SK-N-SH treated with all-trans-retinoic acid at 6 μM for 48 hours (cell line): Measurements from ENCODE around the gene FAM171A1.

ENCODE experiments used
- ATAC-seq: fragments of 200-7000 bp; cut with Tn5 transposase; 3 replicates; pipeline ENCODE4 v1.9.1; 2020; ENCODE audit warnings: mild to moderate bottlenecking, moderate library complexity
- ARNTL ChIP-seq: fragments of 450-650 bp; formaldehyde crosslinking; IDR thresholded peaks from 2 replicates; pipeline ENCODE4 v1.5.0; 2020; ENCODE audit warnings: low read depth, mild to moderate bottlenecking, moderate library complexity, borderline replicate concordance
- ESRRG ChIP-seq: fragments of 250-450 bp; sonication (Bioruptor Pico); IDR thresholded peaks from 2 replicates; pipeline ENCODE4 v1.6.1; 2021; ENCODE audit warnings: mild to moderate bottlenecking
- OSR1 ChIP-seq: fragments of 250-450 bp; sonication (Bioruptor Pico); IDR thresholded peaks from 2 replicates; pipeline ENCODE4 v1.8.0; 2022; ENCODE audit warnings: moderate library complexity, mild to moderate bottlenecking, inconsistent platforms
- PPARA ChIP-seq: fragments of 250-450 bp; sonication (Bioruptor Pico); IDR thresholded peaks from 2 replicates; pipeline ENCODE4 v1.5.0; 2020; ENCODE audit warnings: mild to moderate bottlenecking, borderline replicate concordance
- RARB ChIP-seq: fragments of 250-450 bp; sonication (Bioruptor Pico); IDR thresholded peaks from 2 replicates; pipeline ENCODE4 v1.8.0; 2021; ENCODE audit warnings: mild to moderate bottlenecking, moderate library complexity
- SNAI2 ChIP-seq: fragments of 250-450 bp; sonication (Bioruptor Pico); IDR thresholded peaks from 2 replicates; pipeline ENCODE4 v1.5.0; 2020; ENCODE audit warnings: mild to moderate bottlenecking, moderate library complexity
- TCF4 ChIP-seq: fragments of 250-450 bp; sonication (Bioruptor Pico); IDR thresholded peaks from 2 replicates; pipeline ENCODE4 v1.8.0; 2021; ENCODE audit warnings: mild to moderate bottlenecking, moderate library complexity, borderline replicate concordance
- ZC3H10 ChIP-seq: fragments of 250-450 bp; sonication (Bioruptor Pico); IDR thresholded peaks from 2 replicates; pipeline ENCODE4 v1.5.1; 2021; ENCODE audit warnings: mild to moderate bottlenecking, moderate library complexity
- ZFP3 ChIP-seq: fragments of 250-450 bp; sonication (Bioruptor Pico); IDR thresholded peaks from 2 replicates; pipeline ENCODE4 v1.5.0; 2020; ENCODE audit warnings: mild to moderate bottlenecking, moderate library complexity
- ZFP30 ChIP-seq: fragments of 450-650 bp; formaldehyde crosslinking; IDR thresholded peaks from 2 replicates; pipeline ENCODE4 v1.5.0; 2022; ENCODE audit warnings: mild to moderate bottlenecking, moderate library complexity
- ZNF565 ChIP-seq: fragments of 450-650 bp; formaldehyde crosslinking; conservative IDR thresholded peaks from 2 replicates; pipeline ENCODE4 v1.5.0; 2020; ENCODE audit warnings: low read depth, mild to moderate bottlenecking, moderate library complexity
- TF ChIP-seq, protein P1 (sequence below): fragments of 250-450 bp; sonication (Bioruptor Pico); IDR thresholded peaks from 2 replicates; pipeline ENCODE4 v1.8.0; 2021; ENCODE audit warnings: low read depth, mild to moderate bottlenecking, moderate library complexity, borderline replicate concordance
- TF ChIP-seq, protein P2 (sequence below): fragments of 250-450 bp; sonication (Bioruptor Pico); IDR thresholded peaks from 2 replicates; pipeline ENCODE4 v1.8.0; 2020; ENCODE audit warnings: mild to moderate bottlenecking, moderate library complexity, borderline replicate concordance
- TF ChIP-seq, protein P3 (sequence below): fragments of 250-450 bp; sonication (Bioruptor Pico); IDR thresholded peaks from 2 replicates; pipeline ENCODE4 v1.5.1; 2021; ENCODE audit warnings: mild to moderate bottlenecking, moderate library complexity
- TF ChIP-seq, protein P4 (sequence below): fragments of 250-450 bp; sonication (Bioruptor Pico); IDR thresholded peaks from 2 replicates; pipeline ENCODE4 v1.5.0; 2020; ENCODE audit warnings: mild to moderate bottlenecking, moderate library complexity
- TF ChIP-seq, protein P5 (sequence below): fragments of 250-450 bp; sonication (Bioruptor Pico); IDR thresholded peaks from 2 replicates; pipeline ENCODE4 v1.5.1; 2020; ENCODE audit warnings: low read depth, mild to moderate bottlenecking, moderate library complexity

FAM171A1 gene

DNA sequence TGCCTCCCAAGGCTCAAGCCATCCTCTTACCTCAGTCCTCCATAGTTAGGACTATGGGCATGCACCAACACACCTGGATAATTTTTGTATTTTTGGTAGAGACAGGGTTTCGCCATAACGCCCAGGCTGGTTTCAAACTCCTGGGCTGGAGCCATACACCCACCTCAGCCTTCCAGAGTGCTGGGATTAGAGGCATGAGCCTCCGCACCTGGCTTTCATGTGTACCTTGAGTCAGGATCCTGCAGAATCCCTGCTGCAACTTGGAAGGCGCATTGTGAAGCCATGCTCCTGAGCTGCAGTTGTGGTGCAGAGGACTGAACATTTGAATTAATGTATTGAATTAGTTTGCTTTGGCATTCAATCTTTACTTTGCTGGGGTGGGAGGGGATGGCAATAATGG lies 173.2 kb downstream of the FAM171A1 start:
- TF ChIP-seq, protein P1, sequence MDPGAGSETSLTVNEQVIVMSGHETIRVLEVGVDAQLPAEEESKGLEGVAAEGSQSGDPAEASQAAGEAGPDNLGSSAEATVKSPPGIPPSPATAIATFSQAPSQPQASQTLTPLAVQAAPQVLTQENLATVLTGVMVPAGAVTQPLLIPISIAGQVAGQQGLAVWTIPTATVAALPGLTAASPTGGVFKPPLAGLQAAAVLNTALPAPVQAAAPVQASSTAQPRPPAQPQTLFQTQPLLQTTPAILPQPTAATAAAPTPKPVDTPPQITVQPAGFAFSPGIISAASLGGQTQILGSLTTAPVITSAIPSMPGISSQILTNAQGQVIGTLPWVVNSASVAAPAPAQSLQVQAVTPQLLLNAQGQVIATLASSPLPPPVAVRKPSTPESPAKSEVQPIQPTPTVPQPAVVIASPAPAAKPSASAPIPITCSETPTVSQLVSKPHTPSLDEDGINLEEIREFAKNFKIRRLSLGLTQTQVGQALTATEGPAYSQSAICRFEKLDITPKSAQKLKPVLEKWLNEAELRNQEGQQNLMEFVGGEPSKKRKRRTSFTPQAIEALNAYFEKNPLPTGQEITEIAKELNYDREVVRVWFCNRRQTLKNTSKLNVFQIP (CRISPR knock-in tag), result no peak
- no peak for TF ChIP-seq ZC3H10
- TF ChIP-seq, protein P2, sequence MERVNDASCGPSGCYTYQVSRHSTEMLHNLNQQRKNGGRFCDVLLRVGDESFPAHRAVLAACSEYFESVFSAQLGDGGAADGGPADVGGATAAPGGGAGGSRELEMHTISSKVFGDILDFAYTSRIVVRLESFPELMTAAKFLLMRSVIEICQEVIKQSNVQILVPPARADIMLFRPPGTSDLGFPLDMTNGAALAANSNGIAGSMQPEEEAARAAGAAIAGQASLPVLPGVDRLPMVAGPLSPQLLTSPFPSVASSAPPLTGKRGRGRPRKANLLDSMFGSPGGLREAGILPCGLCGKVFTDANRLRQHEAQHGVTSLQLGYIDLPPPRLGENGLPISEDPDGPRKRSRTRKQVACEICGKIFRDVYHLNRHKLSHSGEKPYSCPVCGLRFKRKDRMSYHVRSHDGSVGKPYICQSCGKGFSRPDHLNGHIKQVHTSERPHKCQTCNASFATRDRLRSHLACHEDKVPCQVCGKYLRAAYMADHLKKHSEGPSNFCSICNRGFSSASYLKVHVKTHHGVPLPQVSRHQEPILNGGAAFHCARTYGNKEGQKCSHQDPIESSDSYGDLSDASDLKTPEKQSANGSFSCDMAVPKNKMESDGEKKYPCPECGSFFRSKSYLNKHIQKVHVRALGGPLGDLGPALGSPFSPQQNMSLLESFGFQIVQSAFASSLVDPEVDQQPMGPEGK (CRISPR knock-in tag), result no peak
- TF ChIP-seq, protein P3, sequence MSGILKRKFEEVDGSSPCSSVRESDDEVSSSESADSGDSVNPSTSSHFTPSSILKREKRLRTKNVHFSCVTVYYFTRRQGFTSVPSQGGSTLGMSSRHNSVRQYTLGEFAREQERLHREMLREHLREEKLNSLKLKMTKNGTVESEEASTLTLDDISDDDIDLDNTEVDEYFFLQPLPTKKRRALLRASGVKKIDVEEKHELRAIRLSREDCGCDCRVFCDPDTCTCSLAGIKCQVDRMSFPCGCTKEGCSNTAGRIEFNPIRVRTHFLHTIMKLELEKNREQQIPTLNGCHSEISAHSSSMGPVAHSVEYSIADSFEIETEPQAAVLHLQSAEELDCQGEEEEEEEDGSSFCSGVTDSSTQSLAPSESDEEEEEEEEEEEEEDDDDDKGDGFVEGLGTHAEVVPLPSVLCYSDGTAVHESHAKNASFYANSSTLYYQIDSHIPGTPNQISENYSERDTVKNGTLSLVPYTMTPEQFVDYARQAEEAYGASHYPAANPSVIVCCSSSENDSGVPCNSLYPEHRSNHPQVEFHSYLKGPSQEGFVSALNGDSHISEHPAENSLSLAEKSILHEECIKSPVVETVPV (CRISPR knock-in tag), result no peak
- no peak for TF ChIP-seq ZFP30 (CRISPR knock-in tag)
- no peak for TF ChIP-seq ESRRG (CRISPR knock-in tag)
- ATAC-seq, result no peak

DNA sequence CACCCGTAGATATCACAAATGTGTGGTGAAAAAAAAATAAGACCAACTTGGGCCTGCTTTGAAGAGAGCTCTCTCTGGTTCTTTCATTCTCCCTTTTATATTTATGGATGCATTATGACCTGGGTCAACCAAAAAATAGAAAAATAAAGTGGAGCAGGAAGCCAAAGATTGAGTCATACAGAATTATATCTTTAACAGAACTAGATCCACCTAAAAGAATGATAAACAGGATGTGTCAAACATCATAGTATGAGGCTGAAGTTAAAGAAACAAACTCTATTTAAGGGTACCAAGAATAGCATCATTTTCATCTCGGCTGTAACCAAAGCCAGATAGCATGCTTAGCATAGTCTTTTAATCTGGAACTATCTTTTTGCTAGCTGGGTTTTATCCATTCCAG lies 173.8 kb downstream of the FAM171A1 start:
- TF ChIP-seq SNAI2 (CRISPR knock-in tag) (no peak), ZC3H10 (no peak), ZFP3 (CRISPR knock-in tag) (no peak), ZNF565 (CRISPR knock-in tag) (no peak), OSR1 (no peak), ZFP30 (CRISPR knock-in tag) (no peak), PPARA (no peak), TCF4 (CRISPR knock-in tag) (no peak), ARNTL (CRISPR knock-in tag) (no peak), RARB (CRISPR knock-in tag) (no peak)
- TF ChIP-seq, protein P3 (CRISPR knock-in tag), result no peak
- TF ChIP-seq, protein P2 (CRISPR knock-in tag), result no peak
- TF ChIP-seq, protein P4, sequence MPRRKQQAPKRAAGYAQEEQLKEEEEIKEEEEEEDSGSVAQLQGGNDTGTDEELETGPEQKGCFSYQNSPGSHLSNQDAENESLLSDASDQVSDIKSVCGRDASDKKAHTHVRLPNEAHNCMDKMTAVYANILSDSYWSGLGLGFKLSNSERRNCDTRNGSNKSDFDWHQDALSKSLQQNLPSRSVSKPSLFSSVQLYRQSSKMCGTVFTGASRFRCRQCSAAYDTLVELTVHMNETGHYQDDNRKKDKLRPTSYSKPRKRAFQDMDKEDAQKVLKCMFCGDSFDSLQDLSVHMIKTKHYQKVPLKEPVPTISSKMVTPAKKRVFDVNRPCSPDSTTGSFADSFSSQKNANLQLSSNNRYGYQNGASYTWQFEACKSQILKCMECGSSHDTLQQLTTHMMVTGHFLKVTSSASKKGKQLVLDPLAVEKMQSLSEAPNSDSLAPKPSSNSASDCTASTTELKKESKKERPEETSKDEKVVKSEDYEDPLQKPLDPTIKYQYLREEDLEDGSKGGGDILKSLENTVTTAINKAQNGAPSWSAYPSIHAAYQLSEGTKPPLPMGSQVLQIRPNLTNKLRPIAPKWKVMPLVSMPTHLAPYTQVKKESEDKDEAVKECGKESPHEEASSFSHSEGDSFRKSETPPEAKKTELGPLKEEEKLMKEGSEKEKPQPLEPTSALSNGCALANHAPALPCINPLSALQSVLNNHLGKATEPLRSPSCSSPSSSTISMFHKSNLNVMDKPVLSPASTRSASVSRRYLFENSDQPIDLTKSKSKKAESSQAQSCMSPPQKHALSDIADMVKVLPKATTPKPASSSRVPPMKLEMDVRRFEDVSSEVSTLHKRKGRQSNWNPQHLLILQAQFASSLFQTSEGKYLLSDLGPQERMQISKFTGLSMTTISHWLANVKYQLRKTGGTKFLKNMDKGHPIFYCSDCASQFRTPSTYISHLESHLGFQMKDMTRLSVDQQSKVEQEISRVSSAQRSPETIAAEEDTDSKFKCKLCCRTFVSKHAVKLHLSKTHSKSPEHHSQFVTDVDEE (CRISPR knock-in tag), result no peak
- TF ChIP-seq, protein P1 (CRISPR knock-in tag), result no peak
- TF ChIP-seq, protein P5, sequence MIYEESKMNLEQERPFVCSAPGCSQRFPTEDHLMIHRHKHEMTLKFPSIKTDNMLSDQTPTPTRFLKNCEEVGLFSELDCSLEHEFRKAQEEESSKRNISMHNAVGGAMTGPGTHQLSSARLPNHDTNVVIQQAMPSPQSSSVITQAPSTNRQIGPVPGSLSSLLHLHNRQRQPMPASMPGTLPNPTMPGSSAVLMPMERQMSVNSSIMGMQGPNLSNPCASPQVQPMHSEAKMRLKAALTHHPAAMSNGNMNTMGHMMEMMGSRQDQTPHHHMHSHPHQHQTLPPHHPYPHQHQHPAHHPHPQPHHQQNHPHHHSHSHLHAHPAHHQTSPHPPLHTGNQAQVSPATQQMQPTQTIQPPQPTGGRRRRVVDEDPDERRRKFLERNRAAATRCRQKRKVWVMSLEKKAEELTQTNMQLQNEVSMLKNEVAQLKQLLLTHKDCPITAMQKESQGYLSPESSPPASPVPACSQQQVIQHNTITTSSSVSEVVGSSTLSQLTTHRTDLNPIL, result no peak
- peak; percentile 68 for ATAC-seq
